ENCODE data around the gene PAPOLA.

DNA sequence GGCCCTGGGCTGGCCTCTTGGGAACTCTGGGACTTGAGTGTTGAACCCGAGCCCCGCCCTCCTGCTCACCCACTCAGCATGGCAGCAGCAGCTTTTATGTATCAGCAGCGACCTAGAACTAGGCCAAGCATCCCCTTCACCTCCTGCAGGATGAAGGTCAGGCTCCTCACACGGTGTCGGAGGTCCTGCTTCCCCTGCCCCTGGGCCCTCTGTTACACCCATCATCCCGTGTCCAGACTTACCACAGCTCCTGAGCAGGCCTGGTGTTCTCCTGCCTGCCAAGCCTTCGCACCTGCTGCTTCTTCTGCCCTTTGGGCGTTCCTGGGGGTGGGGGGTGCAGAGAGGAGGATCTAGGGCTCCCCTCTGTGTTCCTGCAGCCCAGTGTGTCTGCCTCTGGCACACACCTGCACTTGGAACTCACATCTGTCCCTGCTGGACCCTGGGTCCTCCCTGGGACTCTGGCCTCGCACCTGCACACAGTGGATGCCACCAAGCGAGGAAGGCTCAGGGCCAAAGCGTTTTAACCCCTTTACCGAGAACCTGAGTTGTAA, 80.3 kb downstream of the PAPOLA start:
- TF ChIP-seq POLR2AphosphoS5 (IDR thresholded peaks at IDR 0.05; ENCODE audit: low read depth) (no peak), EZH2phosphoT487 (IDR thresholded peaks at IDR 0.05; ENCODE audit: unreplicated experiment) (no peak), EZH2 (IDR thresholded peaks at IDR 0.05; ENCODE audit: low read depth, unreplicated experiment) (no peak), ZNF331 (CRISPR knock-in tag; IDR thresholded peaks at IDR 0.05; ENCODE audit: low read depth) (no peak), STAT1 (IDR thresholded peaks at IDR 0.05; ENCODE audit: unreplicated experiment) (no peak)
- TF ChIP-seq, protein P1, sequence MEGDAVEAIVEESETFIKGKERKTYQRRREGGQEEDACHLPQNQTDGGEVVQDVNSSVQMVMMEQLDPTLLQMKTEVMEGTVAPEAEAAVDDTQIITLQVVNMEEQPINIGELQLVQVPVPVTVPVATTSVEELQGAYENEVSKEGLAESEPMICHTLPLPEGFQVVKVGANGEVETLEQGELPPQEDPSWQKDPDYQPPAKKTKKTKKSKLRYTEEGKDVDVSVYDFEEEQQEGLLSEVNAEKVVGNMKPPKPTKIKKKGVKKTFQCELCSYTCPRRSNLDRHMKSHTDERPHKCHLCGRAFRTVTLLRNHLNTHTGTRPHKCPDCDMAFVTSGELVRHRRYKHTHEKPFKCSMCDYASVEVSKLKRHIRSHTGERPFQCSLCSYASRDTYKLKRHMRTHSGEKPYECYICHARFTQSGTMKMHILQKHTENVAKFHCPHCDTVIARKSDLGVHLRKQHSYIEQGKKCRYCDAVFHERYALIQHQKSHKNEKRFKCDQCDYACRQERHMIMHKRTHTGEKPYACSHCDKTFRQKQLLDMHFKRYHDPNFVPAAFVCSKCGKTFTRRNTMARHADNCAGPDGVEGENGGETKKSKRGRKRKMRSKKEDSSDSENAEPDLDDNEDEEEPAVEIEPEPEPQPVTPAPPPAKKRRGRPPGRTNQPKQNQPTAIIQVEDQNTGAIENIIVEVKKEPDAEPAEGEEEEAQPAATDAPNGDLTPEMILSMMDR (conservative IDR thresholded peaks at IDR 0.05; ENCODE audit: low read depth in 2 of 2) = no peak
- TF ChIP-seq, protein P2, sequence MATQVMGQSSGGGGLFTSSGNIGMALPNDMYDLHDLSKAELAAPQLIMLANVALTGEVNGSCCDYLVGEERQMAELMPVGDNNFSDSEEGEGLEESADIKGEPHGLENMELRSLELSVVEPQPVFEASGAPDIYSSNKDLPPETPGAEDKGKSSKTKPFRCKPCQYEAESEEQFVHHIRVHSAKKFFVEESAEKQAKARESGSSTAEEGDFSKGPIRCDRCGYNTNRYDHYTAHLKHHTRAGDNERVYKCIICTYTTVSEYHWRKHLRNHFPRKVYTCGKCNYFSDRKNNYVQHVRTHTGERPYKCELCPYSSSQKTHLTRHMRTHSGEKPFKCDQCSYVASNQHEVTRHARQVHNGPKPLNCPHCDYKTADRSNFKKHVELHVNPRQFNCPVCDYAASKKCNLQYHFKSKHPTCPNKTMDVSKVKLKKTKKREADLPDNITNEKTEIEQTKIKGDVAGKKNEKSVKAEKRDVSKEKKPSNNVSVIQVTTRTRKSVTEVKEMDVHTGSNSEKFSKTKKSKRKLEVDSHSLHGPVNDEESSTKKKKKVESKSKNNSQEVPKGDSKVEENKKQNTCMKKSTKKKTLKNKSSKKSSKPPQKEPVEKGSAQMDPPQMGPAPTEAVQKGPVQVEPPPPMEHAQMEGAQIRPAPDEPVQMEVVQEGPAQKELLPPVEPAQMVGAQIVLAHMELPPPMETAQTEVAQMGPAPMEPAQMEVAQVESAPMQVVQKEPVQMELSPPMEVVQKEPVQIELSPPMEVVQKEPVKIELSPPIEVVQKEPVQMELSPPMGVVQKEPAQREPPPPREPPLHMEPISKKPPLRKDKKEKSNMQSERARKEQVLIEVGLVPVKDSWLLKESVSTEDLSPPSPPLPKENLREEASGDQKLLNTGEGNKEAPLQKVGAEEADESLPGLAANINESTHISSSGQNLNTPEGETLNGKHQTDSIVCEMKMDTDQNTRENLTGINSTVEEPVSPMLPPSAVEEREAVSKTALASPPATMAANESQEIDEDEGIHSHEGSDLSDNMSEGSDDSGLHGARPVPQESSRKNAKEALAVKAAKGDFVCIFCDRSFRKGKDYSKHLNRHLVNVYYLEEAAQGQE (IDR thresholded peaks at IDR 0.05; ENCODE audit: unreplicated experiment) = no peak

All from GM23338 (cell line).